Heart left ventricle (tissue), 16 donors: ENCODE data around the gene PRKAG2. TPM values are rescaled to one million over a fixed set of nuclear protein-coding genes. Genes with fewer than 3 reads are reported as not detected.

ENCODE experiments used
- ATAC-seq, 4 donors: fragments of 200-7000 bp; cut with Tn5 transposase; one replicate each; pipeline ENCODE4 v1.9.1; 2020 to 2022; ENCODE audit warnings: moderate library complexity in 4 of 4, mild to moderate bottlenecking in 3 of 4, moderate number of reproducible peaks in 1 of 4
- DNase-seq, 5 donors: peaks; one replicate each; pipeline ENCODE4 v3.0.0-alpha.2; 2020
- H3K27ac ChIP-seq, 12 donors: fragments of 200-600 bp; sonication (generic) in 4 of 12; one replicate each; pipeline versions ENCODE4 v1.5.0 to v1.8.0; 2016 to 2022; ENCODE audit warnings: mild to moderate bottlenecking in 2 of 12
- H3K27me3 ChIP-seq, 9 donors: fragments of 200-600 bp; sonication (generic) in 2 of 9; one replicate each; pipeline versions ENCODE4 v1.5.1 to v1.8.0; 2016 to 2022; ENCODE audit warnings: mild to moderate bottlenecking in 3 of 9
- H3K36me3 ChIP-seq, 9 donors: fragments of 200-600 bp; sonication (generic) in 2 of 9; one replicate each; pipeline versions ENCODE4 v1.5.0 to v1.8.0; 2018 to 2022; ENCODE audit warnings: mild to moderate bottlenecking in 2 of 9
- H3K4me1 ChIP-seq, 12 donors: fragments of 200-600 bp; sonication (generic) in 4 of 12; one replicate each; pipeline versions ENCODE4 v1.5.0 to v1.8.0; 2016 to 2022; ENCODE audit warnings: mild to moderate bottlenecking in 3 of 12
- H3K4me3 ChIP-seq, 12 donors: fragments of 200-600 bp; sonication (generic) in 4 of 12; one replicate each; pipeline versions ENCODE4 v1.5.0 to v1.8.0; 2017 to 2022; ENCODE audit warnings: mild to moderate bottlenecking in 9 of 12, moderate library complexity in 4 of 12
- H3K9me3 ChIP-seq, 12 donors: fragments of 200-600 bp; sonication (generic) in 4 of 12; one replicate each; pipeline versions ENCODE4 v1.5.0 to v1.8.0; 2016 to 2022; ENCODE audit warnings: mild to moderate bottlenecking in 1 of 12
- POLR2A ChIP-seq, 2 donors: fragments of 450-650 bp; IDR thresholded peaks; one replicate each; pipeline ENCODE4 v1.6.1; 2017; ENCODE audit warnings: antibody characterized with exemption in 2 of 2, mild to moderate bottlenecking in 2 of 2, moderate library complexity in 2 of 2
- WGBS, 4 donors: extraction: QIAGEN DNeasy Blood & Tissue Kit in 2 of 4; methylation state at CpG; one replicate each; pipeline versions ENCODE4 v1.1.5 to v1.1.7; 2013 to 2018; 5-methylcytosine and 5-hydroxymethylcytosine counted together
- intact Hi-C, 10 donors: fragments of 100-400 bp; cut with DNase I; formaldehyde crosslinking; loops; one replicate each; pipeline versions ENCODE4 v1.11.1 to v1.14.2; 2022
- polyA plus RNA-seq, 2 donors: library from polyadenylated mRNA; stranded (reverse); fragments of 200-250 nt; gene quantifications; one replicate each; pipeline ENCODE4 v1.2.3, GENCODE V29; 2013
- total RNA-seq, 9 donors: library from RNA; depleted of rRNA in 2 of 9; stranded (reverse); fragments of >200 nt in 2 of 9; fragmentation: NEBNext Ultra II Directional in 3 of 9; extraction: Animal tissue kit (Norgen Biotek cat#: 25700) in 3 of 9; gene quantifications; one replicate each; pipeline versions ENCODE4 v1.1.0 to v1.2.4, GENCODE V29; 2016 to 2023
- TF ChIP-seq, protein P1 (sequence below), 12 donors: fragments of 200-600 bp; sonication (generic) in 4 of 12; IDR thresholded peaks; one replicate each; pipeline versions ENCODE4 v1.5.0 to v1.8.0; 2018 to 2022; ENCODE audit warnings: antibody characterized with exemption in 12 of 12, mild to moderate bottlenecking in 5 of 12
- donor health status: ischemic (EF 13 %, LVEDD 7.1; RV severe dilation, severe dysfunction).
- donor health status: healthy with polysubstance abuse.
- donor health status: DM: no; HTN: yes; CAD: no.
- donor health status: DM: no; HTN: no; CAD: no.
- donor health status: ischemic (EF 25% LVEDD 6.9; RV normal size, moderate dysfunction).
- donor health status: ischemic (EF 25% LVEDD 5.7; RV mildly dilated, moderate dysfunction).
- donor health status: healthy.
- donor health status: DM: yes; HTN: yes; CAD: no.
- donor health status: ischemic (EF 35%, LVEDD 5.7; RV mildly dilated, moderate dysfunction).
- donor health status: nonischemic (EF 11% LVEDD 7.7; RV severe dilation, severe dysfunction).
- donor health status: DM: yes; HTN: yes; CAD: no.
- donor health status: PGD.
- donor health status: ischemic (EF 29% LVEDD 5.4; RV normal size, mild dysfunction).
- donor health status: nonischemic (EF 23%, LVEDD 6.1; RV moderate dilation, normal function).

PRKAG2 gene
- total and polyA plus RNA-seq, 11 donors: 50.2 to 179 (median 108) TPM

- whole genome bisulfite sequencing, 4 donors: 69 to 92% (median 79%) methylated on average over 2 of the region's 2 CpGs
- intact Hi-C loops: loop anchor here in 2 of 10 donors (5.0 to 10.0 kb wide), 2 partner anchors 57 to 59 kb away; no protein-coding TSS in a partner anchor
- DNase-seq: no peak
- no peak for ATAC-seq
- Histone ChIP-seq H3K27me3 (no peaks in the 10 kb centered on the region), H3K36me3 (no peaks in the 10 kb centered on the region), H3K4me1 (peaks cover 0 to 91% (median 58%) of the 10 kb centered on the region in 12 donors), H3K9me3 (no peaks in the 10 kb centered on the region), H3K27ac (peak overlapping the region in 2 of 12 donors; percentile 88 to 93), H3K4me3 (no peak overlapping the region)
- TF ChIP-seq, protein P1, sequence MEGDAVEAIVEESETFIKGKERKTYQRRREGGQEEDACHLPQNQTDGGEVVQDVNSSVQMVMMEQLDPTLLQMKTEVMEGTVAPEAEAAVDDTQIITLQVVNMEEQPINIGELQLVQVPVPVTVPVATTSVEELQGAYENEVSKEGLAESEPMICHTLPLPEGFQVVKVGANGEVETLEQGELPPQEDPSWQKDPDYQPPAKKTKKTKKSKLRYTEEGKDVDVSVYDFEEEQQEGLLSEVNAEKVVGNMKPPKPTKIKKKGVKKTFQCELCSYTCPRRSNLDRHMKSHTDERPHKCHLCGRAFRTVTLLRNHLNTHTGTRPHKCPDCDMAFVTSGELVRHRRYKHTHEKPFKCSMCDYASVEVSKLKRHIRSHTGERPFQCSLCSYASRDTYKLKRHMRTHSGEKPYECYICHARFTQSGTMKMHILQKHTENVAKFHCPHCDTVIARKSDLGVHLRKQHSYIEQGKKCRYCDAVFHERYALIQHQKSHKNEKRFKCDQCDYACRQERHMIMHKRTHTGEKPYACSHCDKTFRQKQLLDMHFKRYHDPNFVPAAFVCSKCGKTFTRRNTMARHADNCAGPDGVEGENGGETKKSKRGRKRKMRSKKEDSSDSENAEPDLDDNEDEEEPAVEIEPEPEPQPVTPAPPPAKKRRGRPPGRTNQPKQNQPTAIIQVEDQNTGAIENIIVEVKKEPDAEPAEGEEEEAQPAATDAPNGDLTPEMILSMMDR (IDR thresholded peaks at IDR 0.05): no peak
- no peak for TF ChIP-seq POLR2A (IDR thresholded peaks at IDR 0.05)
Measured at GRCh38 chr7:151691449-151691848, 185.5 kb downstream of the PRKAG2 start.

DNA sequence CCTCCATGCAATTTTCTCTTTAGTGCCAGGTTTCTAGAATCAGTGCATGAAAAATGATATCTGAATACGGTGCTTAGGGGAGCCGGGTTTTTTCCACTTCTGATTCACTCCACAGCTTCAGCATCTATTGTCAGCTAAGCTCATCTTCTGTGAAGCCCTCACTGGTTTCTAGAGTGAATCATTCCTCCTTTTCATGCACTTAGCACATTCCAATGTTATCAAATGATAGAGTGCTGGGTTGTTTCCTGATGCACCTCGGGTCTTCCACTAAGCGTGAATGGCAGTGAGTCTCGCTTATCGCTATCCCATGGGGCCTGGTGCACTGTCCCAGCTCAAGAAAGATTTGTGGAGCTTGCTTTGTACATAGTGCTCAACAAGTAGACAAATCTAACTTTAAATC lies 186.3 kb downstream of the PRKAG2 start:
- no peak for ATAC-seq
- 48 to 54% (median 50%) methylated on average over 6 of the region's 6 CpGs for WGBS, 4 donors

DNA sequence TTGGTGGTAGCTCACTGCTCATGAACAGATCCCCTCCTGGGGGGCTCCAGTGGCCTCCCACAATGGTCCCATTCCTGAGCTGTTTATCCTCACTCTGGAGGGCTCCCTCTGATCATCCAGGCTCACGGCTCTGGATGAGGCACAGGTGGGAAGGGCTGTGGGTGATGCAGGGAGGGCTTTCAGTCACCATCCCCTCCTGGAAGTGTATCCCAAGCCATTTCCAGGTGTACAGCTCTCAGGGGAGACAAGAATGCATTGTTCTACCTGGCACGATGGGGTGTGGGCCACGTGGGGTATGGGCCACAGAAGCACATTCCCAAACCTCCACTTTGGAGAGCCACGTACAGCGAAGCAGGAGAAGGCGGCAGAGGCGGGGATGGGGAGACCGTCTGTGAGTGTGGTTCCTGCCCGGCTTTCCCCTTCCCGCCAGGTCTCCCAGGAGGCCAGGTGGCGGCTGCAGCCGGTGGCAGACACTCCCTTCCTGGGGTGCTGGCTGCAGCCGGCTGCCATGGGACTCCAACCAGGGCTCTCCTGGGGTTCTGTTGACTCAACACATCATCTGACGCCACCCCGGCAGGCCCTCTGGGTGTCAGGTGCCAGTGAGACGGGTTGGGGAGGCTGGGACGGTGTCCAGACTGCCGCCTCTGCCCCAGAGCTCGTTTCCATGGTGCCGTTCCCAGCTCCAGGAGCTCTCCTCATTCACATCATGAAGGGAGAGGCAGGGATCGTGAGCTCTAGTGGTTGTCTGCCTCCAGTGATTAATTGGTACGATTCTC lies 187.5 kb downstream of the PRKAG2 start:
- no peak for TF ChIP-seq POLR2A (IDR thresholded peaks at IDR 0.05)
- TF ChIP-seq, protein P1 (IDR thresholded peaks at IDR 0.05): no peak
- H3K9me3 ChIP-seq: no peaks in the 10 kb centered on the region
- H3K27ac ChIP-seq: peak overlapping the region in 9 of 12 donors; percentile 37 to 81 (median 45)
- no peaks in the 10 kb centered on the region for H3K27me3 ChIP-seq
- no peaks in the 10 kb centered on the region for H3K36me3 ChIP-seq
- peak; percentile 62 to 82 (median 72) for ATAC-seq
- WGBS, 4 donors: 37 to 60% (median 53%) methylated on average over 21 to 22 of the region's 22 CpGs
- DNase-seq: peak; percentile 68 to 84 (median 69)
- no peak overlapping the region for H3K4me3 ChIP-seq
- intact Hi-C loops: loop anchor here in 3 of 10 donors (5.0 kb wide), 1 partner anchor 57 kb away; no protein-coding TSS in a partner anchor
- peaks cover 0 to 79% (median 45%) of the 10 kb centered on the region in 12 donors for H3K4me1 ChIP-seq

More for the DNA sequence above, 186.3 kb downstream of the PRKAG2 start:
- no peaks in the 10 kb centered on the region for H3K36me3 ChIP-seq
- DNase-seq: no peak
- intact Hi-C loops: loop anchor here in 2 of 10 donors (5.0 to 10.0 kb wide), 2 partner anchors 56 to 58 kb away; no protein-coding TSS in a partner anchor
- H3K27me3 ChIP-seq: no peaks in the 10 kb centered on the region
- no peak for TF ChIP-seq POLR2A (IDR thresholded peaks at IDR 0.05)
- TF ChIP-seq, protein P1 (IDR thresholded peaks at IDR 0.05): no peak
- H3K4me1 ChIP-seq: peaks cover 0 to 89% (median 54%) of the 10 kb centered on the region in 12 donors
- H3K9me3 ChIP-seq: no peaks in the 10 kb centered on the region
- no peak overlapping the region for H3K4me3 ChIP-seq
- H3K27ac ChIP-seq: peak overlapping the region in 1 of 12 donors; percentile 81

DNA sequence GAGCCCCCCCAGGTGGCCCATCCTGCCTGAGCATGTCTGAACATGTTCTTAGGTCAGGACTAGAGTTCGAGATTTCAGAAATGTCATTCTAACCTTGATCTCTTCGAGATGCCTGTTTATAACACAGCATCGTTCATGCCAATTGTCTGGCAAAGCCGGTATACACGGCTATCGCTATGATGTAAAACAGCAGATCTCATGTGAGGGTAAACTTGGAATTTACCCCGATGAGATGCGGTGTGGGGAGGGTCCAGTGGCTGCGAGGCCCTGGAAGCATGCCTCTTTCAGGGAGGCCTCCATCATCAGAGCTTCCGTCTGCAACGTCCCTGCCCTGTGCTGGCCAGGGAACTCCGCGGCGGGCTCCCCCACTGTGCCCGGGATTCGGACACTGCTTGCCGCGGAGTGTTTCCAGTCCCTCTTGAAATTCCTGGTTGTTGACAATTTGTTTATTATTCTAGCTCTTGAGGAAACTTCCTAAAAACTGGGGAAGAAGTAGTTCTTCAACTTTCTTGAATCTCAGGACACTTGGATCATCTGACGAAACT lies 188.6 kb downstream of the PRKAG2 start:
- TF ChIP-seq POLR2A (IDR thresholded peaks at IDR 0.05): no peak
- TF ChIP-seq, protein P1 (IDR thresholded peaks at IDR 0.05): no peak
- no peaks in the 10 kb centered on the region for H3K36me3 ChIP-seq
- intact Hi-C loops: loop anchor here in 3 of 10 donors (5.0 kb wide), 1 partner anchor 56 kb away; no protein-coding TSS in a partner anchor
- H3K4me1 ChIP-seq: peaks cover 0 to 70% (median 39%) of the 10 kb centered on the region in 12 donors
- H3K9me3 ChIP-seq: no peaks in the 10 kb centered on the region
- H3K27ac ChIP-seq: peak overlapping the region in 10 of 12 donors; percentile 38 to 81 (median 68)
- WGBS, 4 donors: 82 to 90% (median 84%) methylated on average over 18 to 19 of the region's 19 CpGs
- H3K27me3 ChIP-seq: no peaks in the 10 kb centered on the region
- DNase-seq: peak in 2 of 5 donors; percentile 14 to 18
- H3K4me3 ChIP-seq: no peak overlapping the region
- no peak for ATAC-seq
